H9 (cell line): ENCODE data around the gene EFHD2. TPM values are rescaled to one million over a fixed set of nuclear protein-coding genes. Genes with fewer than 3 reads are reported as not detected.

Experiments used
- DNase-seq: peaks from one replicate; pipeline ENCODE4 v3.0.0-alpha.2; 2017
- H2AFZ ChIP-seq: one replicate; pipeline ENCODE4 v1.6.1; 2013; ENCODE audit warnings: mild to moderate bottlenecking, low read length, control low read depth, moderate library complexity
- H2AK5ac ChIP-seq: 2 replicates; pipeline ENCODE4 v1.6.1; 2013; ENCODE audit warnings: low read length, control low read depth, mixed read lengths; ENCODE audit not compliant: insufficient read length
- H2BK120ac ChIP-seq: one replicate; pipeline ENCODE4 v1.6.1; 2013; ENCODE audit warnings: low read depth, mild to moderate bottlenecking, low read length, control low read depth, inconsistent platforms; ENCODE audit not compliant: poor library complexity, severe bottlenecking
- H2BK12ac ChIP-seq: 2 replicates; pipeline ENCODE4 v1.6.1; 2013; ENCODE audit warnings: low read length, control low read depth, mixed read lengths, low read depth; ENCODE audit not compliant: insufficient read length
- H2BK15ac ChIP-seq: 2 replicates; pipeline ENCODE4 v1.6.1; 2013; ENCODE audit warnings: low read depth, low read length, control low read depth
- H2BK20ac ChIP-seq: one replicate; pipeline ENCODE4 v1.6.1; 2013; ENCODE audit warnings: low read depth, mild to moderate bottlenecking, low read length, control low read depth, inconsistent platforms; ENCODE audit not compliant: poor library complexity, severe bottlenecking
- H2BK5ac ChIP-seq: 2 replicates; pipeline ENCODE4 v1.6.1; 2013; ENCODE audit warnings: low read length, control low read depth, mixed read lengths; ENCODE audit not compliant: insufficient read length
- H3K14ac ChIP-seq: 2 replicates; pipeline ENCODE4 v1.6.1; 2013; ENCODE audit warnings: low read length, control low read depth; ENCODE audit not compliant: insufficient read depth
- H3K18ac ChIP-seq: 2 replicates; pipeline ENCODE4 v1.6.1; 2013; ENCODE audit warnings: low read depth, mild to moderate bottlenecking, mixed read lengths, low read length, control low read depth; ENCODE audit not compliant: insufficient read length
- H3K23ac ChIP-seq: 2 replicates; pipeline ENCODE4 v1.6.1; 2013; ENCODE audit warnings: low read length, control low read depth, mixed read lengths, low read depth; ENCODE audit not compliant: insufficient read length
- H3K23me2 ChIP-seq: 2 replicates; pipeline ENCODE4 v1.6.1; 2013; ENCODE audit warnings: low read depth, mild to moderate bottlenecking, mixed read lengths, low read length, control low read depth; ENCODE audit not compliant: insufficient read length, poor library complexity, severe bottlenecking
- H3K27ac ChIP-seq: 2 replicates; pipeline ENCODE4 v1.5.1; 2013; ENCODE audit warnings: low read length, control low read depth, mixed read lengths, low read depth; ENCODE audit not compliant: insufficient read length
- H3K27me3 ChIP-seq: 2 replicates; pipeline ENCODE4 v1.6.1; 2013; ENCODE audit warnings: low read length, control low read depth, inconsistent platforms; ENCODE audit not compliant: insufficient read depth
- H3K4ac ChIP-seq: 2 replicates; pipeline ENCODE4 v1.6.1; 2013; ENCODE audit warnings: low read depth, mild to moderate bottlenecking, control low read depth, inconsistent platforms, low read length, moderate library complexity
- H3K4me1 ChIP-seq: 2 replicates; pipeline ENCODE4 v1.6.1; 2013; ENCODE audit warnings: low read length, control low read depth, inconsistent platforms; ENCODE audit not compliant: insufficient read depth
- H3K4me2 ChIP-seq: 2 replicates; pipeline ENCODE4 v1.6.1; 2013; ENCODE audit warnings: low read length, control low read depth, mixed read lengths; ENCODE audit not compliant: insufficient read length, insufficient read depth
- H3K56ac ChIP-seq: 2 replicates; pipeline ENCODE4 v1.6.1; 2013; ENCODE audit warnings: low read depth, mild to moderate bottlenecking, mixed read lengths, low read length, control low read depth; ENCODE audit not compliant: insufficient read length
- H3K79me1 ChIP-seq: 2 replicates; pipeline ENCODE4 v1.6.1; 2013; ENCODE audit warnings: low read depth, mild to moderate bottlenecking, moderate library complexity, low read length, control low read depth, inconsistent platforms; ENCODE audit not compliant: insufficient read depth, poor library complexity, severe bottlenecking
- H3K79me2 ChIP-seq: 2 replicates; pipeline ENCODE4 v1.6.1; 2013; ENCODE audit warnings: low read length, control low read depth, inconsistent platforms; ENCODE audit not compliant: insufficient read depth
- H3K9ac ChIP-seq: 2 replicates; pipeline ENCODE4 v1.6.1; 2013; ENCODE audit warnings: low read length, control low read depth, mixed read lengths; ENCODE audit not compliant: insufficient read length; ENCODE audit errors: extremely low read depth
- H3K9me3 ChIP-seq: one replicate; pipeline ENCODE4 v1.6.1; 2013; ENCODE audit warnings: low read depth, low read length, inconsistent platforms; ENCODE audit not compliant: control insufficient read depth
- H3T11ph ChIP-seq: one replicate; pipeline ENCODE4 v1.6.1; 2013; ENCODE audit warnings: mild to moderate bottlenecking, low read length, control low read depth, inconsistent platforms
- H4K20me1 ChIP-seq: one replicate; pipeline ENCODE4 v1.6.1; 2013; ENCODE audit not compliant: control insufficient read depth, insufficient read length, insufficient read depth
- H4K5ac ChIP-seq: 2 replicates; pipeline ENCODE4 v1.6.1; 2013; ENCODE audit warnings: low read depth, mild to moderate bottlenecking, mixed read lengths, low read length, control low read depth; ENCODE audit not compliant: insufficient read length
- H4K8ac ChIP-seq: replicated peaks from 2 replicates; pipeline ENCODE4 v1.6.1; 2013; ENCODE audit warnings: low read length, control low read depth, mixed read lengths, low read depth; ENCODE audit not compliant: insufficient read length
- H4K91ac ChIP-seq: 2 replicates; pipeline ENCODE4 v1.6.1; 2013; ENCODE audit warnings: low read depth, mild to moderate bottlenecking, moderate library complexity, mixed read lengths, low read length, control low read depth; ENCODE audit not compliant: insufficient read length
- H3K27ac Mint-ChIP-seq, 3 experiments: 2 replicates in 2 of 3; 3 replicates in 1 of 3; pipeline ENCODE4 v1.8.0; 2020 to 2021; ENCODE audit warnings: mixed read lengths in 3 of 3, mild to moderate bottlenecking in 1 of 3, moderate library complexity in 1 of 3
- H3K27me3 Mint-ChIP-seq: 2 replicates; pipeline ENCODE4 v1.8.0; 2021; ENCODE audit warnings: low read depth, mild to moderate bottlenecking, moderate library complexity, mixed read lengths
- H3K36me3 Mint-ChIP-seq, 3 experiments: 2 replicates in 2 of 3; 3 replicates in 1 of 3; pipeline ENCODE4 v1.8.0; 2020 to 2021; ENCODE audit warnings: low read depth in 3 of 3, mixed read lengths in 3 of 3; ENCODE audit not compliant: insufficient read depth in 1 of 3
- H3K4me1 Mint-ChIP-seq, 2 experiments: 2 replicates each; pipeline ENCODE4 v1.8.0; 2020; ENCODE audit warnings: mixed read lengths in 2 of 2
- H3K4me3 Mint-ChIP-seq, 2 experiments: 2 replicates in 1 of 2; 3 replicates in 1 of 2; pipeline ENCODE4 v1.8.0; 2020 to 2021; ENCODE audit warnings: mild to moderate bottlenecking in 2 of 2, mixed read lengths in 2 of 2, moderate library complexity in 1 of 2
- H3K9me3 Mint-ChIP-seq, 2 experiments: 2 replicates in 1 of 2; 3 replicates in 1 of 2; pipeline ENCODE4 v1.8.0; 2020; ENCODE audit warnings: mild to moderate bottlenecking in 2 of 2, mixed read lengths in 2 of 2, moderate library complexity in 1 of 2
- CTCF ChIP-seq: fragments of 200-600 bp; sonication (generic); conservative IDR thresholded peaks from 3 replicates; pipeline ENCODE4 v1.8.0; 2021; ENCODE audit warnings: antibody characterized with exemption, mild to moderate bottlenecking
- WGBS: extraction: QIAGEN DNeasy Blood & Tissue Kit; methylation state at CpG from one replicate; pipeline ENCODE4 v1.1.7; 2013; ENCODE audit warnings: missing lambda C conversion rate, low lambda C conversion rate, mixed read lengths; ENCODE audit not compliant: insufficient read length; ENCODE audit errors: extremely low coverage; 5-methylcytosine and 5-hydroxymethylcytosine counted together
- total RNA-seq: library from RNA; stranded (reverse); gene quantifications from 2 replicates; pipeline ENCODE4 v1.2.1, GENCODE V29; 2021

The EFHD2 gene
- total RNA-seq, 1 experiment from 2014 or later: 16.5 TPM

DNA sequence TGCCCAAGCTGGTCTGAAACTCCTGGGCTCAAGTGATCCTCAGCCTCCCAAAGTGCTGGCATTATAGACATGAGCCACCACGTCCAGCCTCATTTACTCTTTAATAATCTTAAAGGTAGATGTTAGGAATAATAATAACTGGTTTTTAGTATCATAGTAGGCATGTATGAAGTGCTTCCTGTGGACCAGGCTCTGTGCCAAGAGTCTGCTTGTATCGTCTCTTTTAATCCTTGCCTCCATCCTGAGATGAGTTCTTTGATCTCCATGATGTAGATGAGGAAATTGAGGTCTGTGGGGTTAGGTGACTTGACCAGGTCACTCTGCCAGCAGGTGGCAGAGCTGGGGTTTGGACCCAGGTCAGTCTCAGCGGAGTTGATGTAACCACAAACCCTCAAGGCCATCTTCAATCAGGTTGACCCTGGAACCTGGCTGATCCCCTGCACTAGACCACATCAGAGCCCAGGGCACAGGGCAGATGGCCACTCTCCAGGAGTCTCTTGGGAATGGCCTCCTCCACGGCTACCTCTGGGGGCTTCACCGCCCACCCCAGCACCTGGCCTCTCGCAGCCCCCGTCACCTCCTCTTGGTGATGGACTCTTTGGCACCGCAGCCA is 11.3 kb downstream of the EFHD2 start:
- Mint-ChIP-seq H3K27me3 (peaks cover 2% of the 10 kb centered on the region; the same call in 1 of the 2 replicates), H3K4me3 (0 out of 5 replicates have a peak overlapping the region, but pooled peaks of 1 of the 2 experiments have one; percentile 26), H3K4me1 (peaks cover 9% of the 10 kb centered on the region in 2 experiments), H3K36me3 (peaks cover 4 to 13% (median 10%) of the 10 kb centered on the region in 3 experiments; a peak in 6 of 7 replicates), H3K9me3 (peaks cover 7 to 8% of the 10 kb centered on the region in 2 experiments), H3K27ac (peak overlapping the region in 1 of 3 experiments; percentile 92; a peak in 1 of 7 replicates)
- Histone ChIP-seq H3K56ac (no peak overlapping the region), H3K18ac (no peak overlapping the region), H3K79me1 (no peaks in the 10 kb centered on the region), H3K9me3 (no peaks in the 10 kb centered on the region), H3K4me1 (no peaks in the 10 kb centered on the region), H3K4me2 (no peak overlapping the region), H2BK120ac (no peak overlapping the region), H2AK5ac (no peak overlapping the region), H2AFZ (no peak overlapping the region), H4K5ac (no peak overlapping the region), H3K27me3 (no peaks in the 10 kb centered on the region), H3K23ac (no peak overlapping the region), H3K79me2 (no peaks in the 10 kb centered on the region), H4K20me1 (no peaks in the 10 kb centered on the region), H2BK5ac (no peak overlapping the region), H3T11ph (no peak overlapping the region), H3K4ac (no peak overlapping the region), H2BK20ac (no peak overlapping the region), H2BK12ac (no peak overlapping the region), H3K14ac (no peak overlapping the region), H3K27ac (no peak overlapping the region), H4K8ac (no peak overlapping the region), H3K23me2 (no peaks in the 10 kb centered on the region), H2BK15ac (no peak overlapping the region), H3K9ac (no peak overlapping the region), H4K91ac (no peak overlapping the region)
- no peak for DNase-seq
- no peak for TF ChIP-seq CTCF
- WGBS: no CpG with 5 or more reads among the region's 8 CpGs
